Lung (tissue), 12 donors: ENCODE results near the gene TEX261. TPM values are rescaled to one million over a fixed set of nuclear protein-coding genes. Genes with fewer than 3 reads are reported as not detected.

Experiments
- ATAC-seq: fragments of 200-7000 bp; cut with Tn5 transposase; one replicate; pipeline ENCODE4 v1.9.1; 2020; ENCODE audit warnings: moderate number of reproducible peaks; ENCODE audit not compliant: insufficient read depth, low FRiP score
- DNase-seq, 3 donors: peaks; one replicate each; pipeline ENCODE4 v3.0.0-alpha.2; 2013 to 2017
- H3K27ac ChIP-seq, 2 donors: one replicate each; pipeline ENCODE4 v1.5.1; 2013; ENCODE audit warnings: mild to moderate bottlenecking in 2 of 2, moderate library complexity in 2 of 2, control low read depth in 1 of 2, inconsistent platforms in 1 of 2, low read depth in 1 of 2, low read length in 1 of 2
- H3K27me3 ChIP-seq, 3 donors: one replicate each; pipeline ENCODE4 v1.5.1; 2013; ENCODE audit warnings: low read length in 2 of 3; ENCODE audit not compliant: control insufficient read depth in 3 of 3, insufficient read depth in 3 of 3
- H3K36me3 ChIP-seq, 4 donors: one replicate each; pipeline ENCODE4 v1.5.1; 2013; ENCODE audit warnings: low read length in 4 of 4, mild to moderate bottlenecking in 1 of 4, moderate library complexity in 1 of 4; ENCODE audit not compliant: control insufficient read depth in 4 of 4, insufficient read depth in 4 of 4
- H3K4me1 ChIP-seq, 5 donors: one replicate each; pipeline ENCODE4 v1.5.1; 2013; ENCODE audit warnings: low read length in 5 of 5, mild to moderate bottlenecking in 2 of 5, moderate library complexity in 1 of 5; ENCODE audit not compliant: control insufficient read depth in 5 of 5, insufficient read depth in 5 of 5
- H3K4me3 ChIP-seq: one replicate; pipeline ENCODE4 v1.5.1; 2013; ENCODE audit warnings: mild to moderate bottlenecking, control low read depth, moderate library complexity
- H3K9ac ChIP-seq, 2 donors: one replicate each; pipeline ENCODE4 v1.5.1; 2013; ENCODE audit warnings: low read length in 2 of 2, control low read depth in 1 of 2; ENCODE audit not compliant: insufficient read depth in 1 of 2
- H3K9me3 ChIP-seq, 4 donors: one replicate each; pipeline ENCODE4 v1.5.1; 2013; ENCODE audit warnings: low read length in 3 of 4, mild to moderate bottlenecking in 1 of 4, moderate library complexity in 1 of 4; ENCODE audit not compliant: control insufficient read depth in 4 of 4, insufficient read depth in 3 of 4
- CTCF ChIP-seq: IDR thresholded peaks from 2 replicates; pipeline ENCODE4 v1.5.1; 2012; ENCODE audit warnings: mild to moderate bottlenecking; ENCODE audit errors: control extremely low read depth, extremely low read depth
- WGBS, 2 donors: extraction: QIAGEN DNeasy Blood & Tissue Kit; methylation state at CpG; one replicate each; pipeline ENCODE4 v1.1.7; 2013; 5-methylcytosine and 5-hydroxymethylcytosine counted together
- polyA plus RNA-seq, 2 donors: library from polyadenylated mRNA; stranded (reverse); fragments of 200-250 nt; gene quantifications; one replicate each; pipeline ENCODE4 v1.2.1, GENCODE V29; 2013
- total RNA-seq, 2 donors: library from RNA; depleted of rRNA in 1 of 2; stranded (reverse); fragments of >200 nt in 1 of 2; gene quantifications; one replicate each; pipeline ENCODE4 v1.2.1, GENCODE V29; 2014 to 2021
- donor health status: control.
- donor health status: control.
- donor health status: Bipolar disorder and iron deficiency.
- donor health status: healthy.
- donor health status: DM: yes; HTN: yes; CAD: no.

TEX261 gene
- total and polyA plus RNA-seq, 4 donors: 23.0 to 55.8 (median 34.4) TPM

- no peak for TF ChIP-seq CTCF
- DNase-seq (no peak), ATAC-seq (no peak)
- H3K4me3 ChIP-seq: no peak overlapping the region
- H3K9me3 ChIP-seq: no peaks in the 10 kb centered on the region
- H3K27ac ChIP-seq: no peak overlapping the region
- H3K9ac ChIP-seq: no peak overlapping the region
- peaks cover 0 to 11% (median 6%) of the 10 kb centered on the region in 5 donors for H3K4me1 ChIP-seq
- no peaks in the 10 kb centered on the region for H3K27me3 ChIP-seq
- peaks cover 0 to 2% (median 0%) of the 10 kb centered on the region in 4 donors for H3K36me3 ChIP-seq
- whole genome bisulfite sequencing, 2 donors: 95 to 97% methylated on average over 9 of the region's 9 CpGs
Observed at GRCh38 chr2:70979626-70980025, 15.0 kb downstream of the TEX261 start.

DNA sequence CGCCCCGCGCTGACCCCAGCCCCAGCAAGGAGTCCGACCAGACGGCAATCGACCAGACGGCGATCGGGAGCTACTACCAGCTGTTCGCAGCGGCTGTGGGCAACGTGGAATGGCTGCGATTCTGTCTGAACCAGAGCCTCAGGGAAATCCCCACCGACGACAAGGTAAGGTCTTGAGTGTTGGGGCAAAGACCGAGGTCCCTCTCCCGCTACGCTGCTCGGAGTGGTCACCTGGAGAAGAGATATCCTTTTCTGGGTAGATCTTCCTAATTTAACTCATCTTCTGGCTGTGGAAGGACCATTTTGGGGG, 15.5 kb downstream of the TEX261 start:
- peak overlapping the region in 1 of 2 donors; percentile 78 for H3K27ac ChIP-seq
- H3K27me3 ChIP-seq: no peaks in the 10 kb centered on the region
- H3K4me3 ChIP-seq: no peak overlapping the region
- TF ChIP-seq CTCF: no peak
- peaks cover 0 to 11% (median 6%) of the 10 kb centered on the region in 5 donors for H3K4me1 ChIP-seq
- 31 to 36% methylated on average over 19 of the region's 19 CpGs for WGBS, 2 donors
- H3K9ac ChIP-seq: no peak overlapping the region
- DNase-seq (no peak), ATAC-seq (no peak)
- H3K9me3 ChIP-seq: no peaks in the 10 kb centered on the region
- H3K36me3 ChIP-seq: peaks cover 0 to 2% (median 0%) of the 10 kb centered on the region in 4 donors

DNA sequence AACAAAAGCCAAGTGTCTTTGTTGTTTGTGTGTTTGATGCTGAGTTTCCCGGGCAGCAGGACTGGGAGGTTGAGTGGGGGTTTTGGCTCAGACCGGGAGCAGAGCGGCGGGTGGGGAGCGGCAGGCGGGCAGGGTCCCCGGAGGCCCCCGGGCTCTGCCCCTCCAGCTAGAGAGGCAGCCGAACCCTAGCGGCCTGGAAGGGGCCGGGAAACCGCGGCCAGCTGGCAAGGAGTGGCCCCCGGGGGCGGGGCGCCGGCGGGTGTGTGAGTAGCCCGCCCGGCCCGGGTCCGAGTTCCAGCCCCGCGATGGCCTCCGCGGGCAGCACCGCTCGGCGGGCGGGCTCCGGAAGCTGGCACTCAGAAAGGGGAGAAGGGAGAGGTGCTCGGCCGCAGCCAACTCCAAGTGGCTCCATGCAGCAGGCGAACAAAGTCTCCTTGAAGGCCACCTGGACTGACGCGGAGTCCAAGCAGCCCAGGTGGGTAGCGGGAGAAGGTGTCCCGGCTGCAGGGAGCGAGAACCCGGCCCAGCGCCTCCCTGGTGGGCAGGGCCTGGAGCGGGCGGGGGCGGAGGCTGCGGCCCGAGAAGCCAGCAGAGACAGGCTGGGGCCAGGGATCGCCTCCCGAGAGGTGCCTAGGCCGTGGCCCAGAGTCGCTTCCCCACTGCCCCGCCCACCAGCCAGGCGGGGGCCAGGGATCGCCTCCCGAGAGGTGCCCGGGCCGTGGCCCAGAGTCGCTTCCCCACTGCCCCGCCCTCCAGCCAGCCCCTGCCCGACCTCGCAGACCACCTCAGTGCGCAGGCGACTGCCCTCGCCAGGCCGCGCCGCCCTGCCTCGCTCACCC, 16.1 kb downstream of the TEX261 start, which contains the start of gene ANKRD53:
Gene ANKRD53, plus strand, starts transcription at position 290 of the 839 bp plus-strand sequence. Its CDS starts 16 bp downstream, at position 306.
- no peak for TF ChIP-seq CTCF
- H3K27me3 ChIP-seq: no peaks in the 10 kb centered on the region
- peak within 1 kb of the TSS; percentile 55 for H3K4me3 ChIP-seq
- peaks cover 0 to 11% (median 6%) of the 10 kb centered on the region in 5 donors for H3K4me1 ChIP-seq
- H3K27ac ChIP-seq: peak within 1 kb of the TSS in 1 of 2 donors; percentile 78
- peak; percentile 56 for ATAC-seq
- peak; percentile 70 to 74 (median 72) for DNase-seq
- 2 to 7% methylated on average over 46 to 67 of the region's 67 CpGs for WGBS, 2 donors
- peak within 1 kb of the TSS in 1 of 2 donors; percentile 11 for H3K9ac ChIP-seq
- H3K9me3 ChIP-seq: no peaks in the 10 kb centered on the region
- H3K36me3 ChIP-seq: peaks cover 0 to 2% (median 0%) of the 10 kb centered on the region in 4 donors
